Esophagus squamous epithelium (tissue), 5 donors: ENCODE results near the gene BBS9. TPM values are rescaled to one million over a fixed set of nuclear protein-coding genes. Genes with fewer than 3 reads are reported as not detected.

ENCODE experiments used
- DNase-seq: peaks from one replicate; lab custom pipeline; 2025; lab: John Stamatoyannopoulos, UW
- H3K27ac ChIP-seq, 4 donors: fragments of 200-600 bp; sonication (generic); one replicate each; pipeline ENCODE4 v1.5.1; 2016 to 2019; ENCODE audit warnings: mild to moderate bottlenecking in 1 of 4
- H3K27me3 ChIP-seq, 4 donors: fragments of 200-600 bp; sonication (generic); 1 replicate in 3 of 4; 2 replicates in 1 of 4; pipeline versions ENCODE4 v1.5.1 to v1.6.0; 2017 to 2021; ENCODE audit warnings: antibody characterized with exemption in 1 of 4
- H3K36me3 ChIP-seq, 3 donors: fragments of 200-600 bp; sonication (generic); one replicate each; pipeline ENCODE4 v1.5.1; 2016 to 2019
- H3K4me1 ChIP-seq, 3 donors: fragments of 200-600 bp; sonication (generic); one replicate each; pipeline ENCODE4 v1.5.1; 2017 to 2019
- H3K4me3 ChIP-seq, 4 donors: fragments of 200-600 bp; sonication (generic); 1 replicate in 3 of 4; 2 replicates in 1 of 4; pipeline ENCODE4 v1.5.1; 2016 to 2019; ENCODE audit warnings: mild to moderate bottlenecking in 2 of 4, moderate library complexity in 1 of 4
- H3K9me3 ChIP-seq, 3 donors: fragments of 200-600 bp; sonication (generic); one replicate each; pipeline ENCODE4 v1.5.1; 2016 to 2019
- CTCF ChIP-seq, 6 experiments: fragments of 450-650 bp in 4 of 6; fragments of 200-600 bp in 2 of 6; sonication (generic) in 2 of 6; IDR thresholded peaks; one replicate each; pipeline ENCODE4 v1.5.1; 2016 to 2019; ENCODE audit warnings: antibody characterized with exemption in 6 of 6, mild to moderate bottlenecking in 4 of 6, moderate library complexity in 4 of 6
- POLR2A ChIP-seq, 4 donors: fragments of 450-650 bp; IDR thresholded peaks; one replicate each; pipeline ENCODE4 v1.6.1; 2017; ENCODE audit warnings: antibody characterized with exemption in 4 of 4, mild to moderate bottlenecking in 4 of 4, moderate library complexity in 3 of 4
- WGBS, 2 donors: methylation state at CpG; one replicate each; pipeline ENCODE4 v1.1.5; 2018; 5-methylcytosine and 5-hydroxymethylcytosine counted together
- intact Hi-C: fragments of 100-400 bp; cut with DNase I; formaldehyde crosslinking; loops from one replicate; pipeline ENCODE4 v1.15.0; 2022
- total RNA-seq, 4 donors: library from RNA; depleted of rRNA; stranded (reverse); fragments of >200 nt; gene quantifications; one replicate each; pipeline ENCODE4 v1.1.0, GENCODE V29; 2016
- donor health status: DM: yes; HTN: yes; CAD: no.

The BBS9 gene
- total RNA-seq, 4 donors from 2014 or later = 4.8 to 16.8 (median 7.6) TPM

GRCh38 chr7:33558549-33559323, 429.4 kb downstream of the BBS9 start:
- intact Hi-C loops = no loop called here
- no peak for TF ChIP-seq POLR2A (IDR thresholded peaks at IDR 0.05)
- TF ChIP-seq CTCF (IDR thresholded peaks at IDR 0.05) = no peak
- Histone ChIP-seq H3K4me3 (no peak overlapping the region), H3K4me1 (no peaks in the 10 kb centered on the region), H3K36me3 (no peaks in the 10 kb centered on the region), H3K27me3 (no peaks in the 10 kb centered on the region), H3K27ac (no peak overlapping the region), H3K9me3 (no peaks in the 10 kb centered on the region)
- no peak for DNase-seq
- WGBS, 2 donors = 91 to 97% methylated on average over 6 of the region's 6 CpGs

GRCh38 chr7:33559324-33559710, 430.0 kb downstream of the BBS9 start:
- H3K9me3 ChIP-seq = no peaks in the 10 kb centered on the region
- no peak for DNase-seq
- no peaks in the 10 kb centered on the region for H3K36me3 ChIP-seq
- intact Hi-C loops = no loop called here
- WGBS, 2 donors = 79 to 93% methylated on average over 5 to 6 of the region's 6 CpGs
- no peak overlapping the region for H3K27ac ChIP-seq
- no peak overlapping the region for H3K4me3 ChIP-seq
- no peaks in the 10 kb centered on the region for H3K4me1 ChIP-seq
- H3K27me3 ChIP-seq = no peaks in the 10 kb centered on the region
- no peak for TF ChIP-seq CTCF (IDR thresholded peaks at IDR 0.05)
- TF ChIP-seq POLR2A (IDR thresholded peaks at IDR 0.05) = no peak

- Histone ChIP-seq H3K9me3 (no peaks in the 10 kb centered on the region), H3K4me3 (no peak overlapping the region), H3K27me3 (no peaks in the 10 kb centered on the region), H3K36me3 (no peaks in the 10 kb centered on the region), H3K4me1 (no peaks in the 10 kb centered on the region), H3K27ac (no peak overlapping the region)
- intact Hi-C loops = no loop called here
- TF ChIP-seq POLR2A (IDR thresholded peaks at IDR 0.05) = no peak
- no peak for TF ChIP-seq CTCF (IDR thresholded peaks at IDR 0.05)
- no peak for DNase-seq
These were observed 433.6 kb downstream of the BBS9 start for GRCh38 chr7:33562996-33563395.

GRCh38 chr7:33563651-33564050, 434.3 kb downstream of the BBS9 start:
- no peaks in the 10 kb centered on the region for H3K36me3 ChIP-seq
- no peaks in the 10 kb centered on the region for H3K27me3 ChIP-seq
- TF ChIP-seq CTCF (IDR thresholded peaks at IDR 0.05) = no peak
- no peak for TF ChIP-seq POLR2A (IDR thresholded peaks at IDR 0.05)
- H3K9me3 ChIP-seq = no peaks in the 10 kb centered on the region
- WGBS, 2 donors = 71 to 93% methylated on average over 7 of the region's 7 CpGs
- DNase-seq = no peak
- H3K27ac ChIP-seq = no peak overlapping the region
- H3K4me1 ChIP-seq = no peaks in the 10 kb centered on the region
- intact Hi-C loops = no loop called here
- no peak overlapping the region for H3K4me3 ChIP-seq

GRCh38 chr7:33578166-33578565, 448.8 kb downstream of the BBS9 start:
- TF ChIP-seq POLR2A (IDR thresholded peaks at IDR 0.05) (no peak), CTCF (IDR thresholded peaks at IDR 0.05) (no peak)
- intact Hi-C loops = no loop called here
- Histone ChIP-seq H3K27me3 (no peaks in the 10 kb centered on the region), H3K4me3 (no peak overlapping the region), H3K4me1 (no peaks in the 10 kb centered on the region), H3K27ac (no peak overlapping the region), H3K36me3 (no peaks in the 10 kb centered on the region), H3K9me3 (no peaks in the 10 kb centered on the region)
- no peak for DNase-seq
- 67 to 78% methylated on average over 1 of the region's 1 CpG for WGBS, 2 donors
